HEK293 (cell line): ENCODE data around the gene TSPAN10.

Experiments used
- CTCF ChIA-PET: fragments of 350-600 bp; formaldehyde crosslinking; extraction: SDS; loops from one replicate; lab custom pipeline; 2021; ENCODE audit warnings: antibody characterized with exemption; lab: Yijun Ruan, JAX
- POLR2A ChIA-PET: fragments of 300-600 bp; formaldehyde crosslinking; extraction: SDS; loops from one replicate; lab custom pipeline; 2020; ENCODE audit warnings: antibody characterized with exemption, inconsistent platforms; lab: Yijun Ruan, JAX
- H3K27ac ChIP-seq: fragments of 200-500 bp; sonication (Bioruptor generic); 2 replicates; pipeline ENCODE4 v1.5.1; 2014; ENCODE audit warnings: low read depth, low read length, control low read depth, inconsistent platforms; ENCODE audit errors: extremely low read depth
- H3K36me3 ChIP-seq, 2 experiments: fragments of 200-500 bp in 1 of 2; sonication (Bioruptor generic) in 1 of 2; 1 replicate in 1 of 2; 2 replicates in 1 of 2; pipeline ENCODE4 v1.5.1; 2014 to 2017; ENCODE audit warnings: inconsistent platforms in 2 of 2, low read length in 2 of 2; ENCODE audit not compliant: control insufficient read depth in 2 of 2, insufficient read depth in 1 of 2
- H3K4me1 ChIP-seq: fragments of 200-500 bp; sonication (Bioruptor generic); 2 replicates; pipeline ENCODE4 v1.5.1; 2014; ENCODE audit warnings: mild to moderate bottlenecking, low read length, inconsistent platforms; ENCODE audit not compliant: control insufficient read depth, insufficient read depth
- H3K4me3 ChIP-seq: 2 replicates; pipeline ENCODE4 v1.5.1; 2011; ENCODE audit warnings: low read depth, mild to moderate bottlenecking, control low read depth, low read length, moderate library complexity
- H3K9me3 ChIP-seq: fragments of 200-500 bp; sonication (Bioruptor generic); 2 replicates; pipeline ENCODE4 v1.5.1; 2014; ENCODE audit warnings: low read depth, low read length, inconsistent platforms; ENCODE audit not compliant: control insufficient read depth, insufficient read depth
- GFI1B ChIP-seq: fragments of 450-650 bp; formaldehyde crosslinking; IDR thresholded peaks from 2 replicates; pipeline ENCODE4 v1.5.1; 2016; ENCODE audit warnings: missing biosample characterization, missing genetic modification characterization
- GLIS1 ChIP-seq: fragments of 450-650 bp; formaldehyde crosslinking; IDR thresholded peaks from 2 replicates; pipeline ENCODE4 v1.5.1; 2016; ENCODE audit warnings: missing biosample characterization, missing genetic modification characterization
- GLIS2 ChIP-seq: fragments of 450-650 bp; formaldehyde crosslinking; IDR thresholded peaks from 2 replicates; pipeline ENCODE4 v1.5.1; 2016; ENCODE audit warnings: missing biosample characterization, missing genetic modification characterization
- ZBTB8A ChIP-seq: fragments of 450-650 bp; formaldehyde crosslinking; IDR thresholded peaks from 2 replicates; pipeline ENCODE4 v1.5.1; 2016; ENCODE audit warnings: missing biosample characterization, missing genetic modification characterization
- ZIC2 ChIP-seq: fragments of 450-650 bp; formaldehyde crosslinking; IDR thresholded peaks from 2 replicates; pipeline ENCODE4 v1.5.1; 2016; ENCODE audit warnings: missing biosample characterization, missing genetic modification characterization
- ZNF239 ChIP-seq: fragments of 450-650 bp; formaldehyde crosslinking; IDR thresholded peaks from 2 replicates; pipeline ENCODE4 v1.5.1; 2016; ENCODE audit warnings: missing biosample characterization, missing genetic modification characterization
- ZNF544 ChIP-seq: fragments of 450-650 bp; formaldehyde crosslinking; IDR thresholded peaks from 2 replicates; pipeline ENCODE4 v1.5.0; 2017; ENCODE audit warnings: missing biosample characterization, missing genetic modification characterization
- ZNF596 ChIP-seq: fragments of 450-650 bp; IDR thresholded peaks from 2 replicates; pipeline ENCODE4 v1.5.0; 2018; ENCODE audit warnings: missing biosample characterization, mild to moderate bottlenecking, missing genetic modification characterization, moderate library complexity
- ZNF600 ChIP-seq: fragments of 450-650 bp; formaldehyde crosslinking; IDR thresholded peaks from 2 replicates; pipeline ENCODE4 v1.5.1; 2016; ENCODE audit warnings: missing biosample characterization, missing genetic modification characterization
- TF ChIP-seq, protein P1 (sequence below): fragments of 450-650 bp; formaldehyde crosslinking; IDR thresholded peaks from 2 replicates; pipeline ENCODE4 v1.5.1; 2016; ENCODE audit warnings: missing biosample characterization, missing genetic modification characterization
- TF ChIP-seq, protein P2 (sequence below): fragments of 450-650 bp; formaldehyde crosslinking; IDR thresholded peaks from 2 replicates; pipeline ENCODE4 v1.5.1; 2017; ENCODE audit warnings: missing biosample characterization, missing genetic modification characterization
- TF ChIP-seq, protein P3 (sequence below): fragments of 450-650 bp; formaldehyde crosslinking; IDR thresholded peaks from 2 replicates; pipeline ENCODE4 v1.5.1; 2016; ENCODE audit warnings: missing biosample characterization, missing genetic modification characterization

Gene TSPAN10

DNA sequence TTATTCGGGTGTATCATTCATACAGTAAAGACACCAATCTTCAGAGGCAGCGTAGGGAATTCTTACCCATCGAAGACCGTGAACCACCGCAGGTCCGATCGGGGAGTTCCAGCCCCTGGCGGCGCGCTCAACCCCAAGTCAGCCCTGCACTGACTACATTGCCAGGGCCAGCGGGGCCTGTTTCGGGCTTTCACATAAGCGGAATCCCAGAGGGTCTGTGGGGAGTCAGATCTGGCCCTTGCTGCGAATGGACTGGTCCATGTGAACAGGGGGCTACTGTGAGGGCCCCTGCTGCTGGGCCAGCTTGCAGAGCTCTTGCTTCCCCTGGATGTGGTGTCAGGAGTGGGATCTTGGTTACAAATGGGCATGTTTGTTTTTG is 11.7 kb downstream of the TSPAN10 start:
- ChIA-PET POLR2A (no interaction called here), CTCF (interaction anchor here (1.0 kb wide), 1 partner anchor 208 kb away, joined by 4 read pairs; no protein-coding TSS in a partner anchor)
- Histone ChIP-seq H3K27ac (no peak overlapping the region), H3K36me3 (peaks cover 0 to 6% of the 10 kb centered on the region in 2 experiments; a peak in 1 of 3 replicates), H3K4me3 (no peak overlapping the region), H3K4me1 (no peaks in the 10 kb centered on the region), H3K9me3 (no peaks in the 10 kb centered on the region)
- no peak for TF ChIP-seq ZNF239 (tag by site-specific recombination)
- TF ChIP-seq, protein P1, sequence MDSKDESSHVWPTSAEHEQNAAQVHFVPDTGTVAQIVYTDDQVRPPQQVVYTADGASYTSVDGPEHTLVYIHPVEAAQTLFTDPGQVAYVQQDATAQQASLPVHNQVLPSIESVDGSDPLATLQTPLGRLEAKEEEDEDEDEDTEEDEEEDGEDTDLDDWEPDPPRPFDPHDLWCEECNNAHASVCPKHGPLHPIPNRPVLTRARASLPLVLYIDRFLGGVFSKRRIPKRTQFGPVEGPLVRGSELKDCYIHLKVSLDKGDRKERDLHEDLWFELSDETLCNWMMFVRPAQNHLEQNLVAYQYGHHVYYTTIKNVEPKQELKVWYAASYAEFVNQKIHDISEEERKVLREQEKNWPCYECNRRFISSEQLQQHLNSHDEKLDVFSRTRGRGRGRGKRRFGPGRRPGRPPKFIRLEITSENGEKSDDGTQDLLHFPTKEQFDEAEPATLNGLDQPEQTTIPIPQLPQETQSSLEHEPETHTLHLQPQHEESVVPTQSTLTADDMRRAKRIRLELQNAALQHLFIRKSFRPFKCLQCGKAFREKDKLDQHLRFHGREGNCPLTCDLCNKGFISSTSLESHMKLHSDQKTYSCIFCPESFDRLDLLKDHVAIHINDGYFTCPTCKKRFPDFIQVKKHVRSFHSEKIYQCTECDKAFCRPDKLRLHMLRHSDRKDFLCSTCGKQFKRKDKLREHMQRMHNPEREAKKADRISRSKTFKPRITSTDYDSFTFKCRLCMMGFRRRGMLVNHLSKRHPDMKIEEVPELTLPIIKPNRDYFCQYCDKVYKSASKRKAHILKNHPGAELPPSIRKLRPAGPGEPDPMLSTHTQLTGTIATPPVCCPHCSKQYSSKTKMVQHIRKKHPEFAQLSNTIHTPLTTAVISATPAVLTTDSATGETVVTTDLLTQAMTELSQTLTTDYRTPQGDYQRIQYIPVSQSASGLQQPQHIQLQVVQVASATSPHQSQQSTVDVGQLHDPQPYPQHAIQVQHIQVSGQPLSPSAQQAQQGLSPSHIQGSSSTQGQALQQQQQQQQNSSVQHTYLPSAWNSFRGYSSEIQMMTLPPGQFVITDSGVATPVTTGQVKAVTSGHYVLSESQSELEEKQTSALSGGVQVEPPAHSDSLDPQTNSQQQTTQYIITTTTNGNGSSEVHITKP (tag by site-specific recombination) = peak; percentile 30; the same call in 1 of the 2 replicates

DNA sequence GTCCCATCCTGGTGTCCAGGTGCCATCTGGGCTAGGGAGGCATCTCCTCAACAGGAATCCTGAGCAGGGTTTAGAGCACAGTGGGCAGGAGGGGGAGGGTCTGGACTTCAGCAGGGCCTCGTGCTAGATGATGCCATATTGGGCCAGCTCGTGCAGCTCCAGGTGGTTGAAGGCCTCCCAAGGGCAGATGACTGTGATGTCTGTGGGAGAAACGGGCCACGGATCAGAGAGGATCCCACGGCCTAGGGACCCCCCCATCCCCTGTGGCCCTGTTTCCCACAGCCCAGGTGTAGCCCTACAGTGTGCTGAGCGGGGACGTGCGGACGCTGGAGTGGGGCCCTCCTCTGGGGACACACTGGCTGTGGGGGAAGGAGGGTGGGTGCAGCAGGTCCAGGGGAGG is 14.0 kb downstream of the TSPAN10 start:
- no peaks in the 10 kb centered on the region for H3K9me3 ChIP-seq
- TF ChIP-seq ZNF596 (tag by site-specific recombination) (no peak), GLIS1 (tag by site-specific recombination) (peak; percentile 43), ZNF600 (tag by site-specific recombination) (peak; percentile 47), ZBTB8A (tag by site-specific recombination) (0 out of 2 replicates have a peak, but pooled peaks have one; percentile 28), GFI1B (no peak), GLIS2 (tag by site-specific recombination) (0 out of 2 replicates have a peak, but pooled peaks have one; percentile 12)
- TF ChIP-seq, protein P2, sequence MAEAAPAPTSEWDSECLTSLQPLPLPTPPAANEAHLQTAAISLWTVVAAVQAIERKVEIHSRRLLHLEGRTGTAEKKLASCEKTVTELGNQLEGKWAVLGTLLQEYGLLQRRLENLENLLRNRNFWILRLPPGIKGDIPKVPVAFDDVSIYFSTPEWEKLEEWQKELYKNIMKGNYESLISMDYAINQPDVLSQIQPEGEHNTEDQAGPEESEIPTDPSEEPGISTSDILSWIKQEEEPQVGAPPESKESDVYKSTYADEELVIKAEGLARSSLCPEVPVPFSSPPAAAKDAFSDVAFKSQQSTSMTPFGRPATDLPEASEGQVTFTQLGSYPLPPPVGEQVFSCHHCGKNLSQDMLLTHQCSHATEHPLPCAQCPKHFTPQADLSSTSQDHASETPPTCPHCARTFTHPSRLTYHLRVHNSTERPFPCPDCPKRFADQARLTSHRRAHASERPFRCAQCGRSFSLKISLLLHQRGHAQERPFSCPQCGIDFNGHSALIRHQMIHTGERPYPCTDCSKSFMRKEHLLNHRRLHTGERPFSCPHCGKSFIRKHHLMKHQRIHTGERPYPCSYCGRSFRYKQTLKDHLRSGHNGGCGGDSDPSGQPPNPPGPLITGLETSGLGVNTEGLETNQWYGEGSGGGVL = 0 out of 2 replicates have a peak, but pooled peaks have one; percentile 33
- POLR2A ChIA-PET = no interaction called here
- CTCF ChIA-PET = no interaction called here
- no peak overlapping the region for H3K27ac ChIP-seq
- H3K36me3 ChIP-seq = no peaks in the 10 kb centered on the region
- H3K4me1 ChIP-seq = no peaks in the 10 kb centered on the region
- H3K4me3 ChIP-seq = no peak overlapping the region

DNA sequence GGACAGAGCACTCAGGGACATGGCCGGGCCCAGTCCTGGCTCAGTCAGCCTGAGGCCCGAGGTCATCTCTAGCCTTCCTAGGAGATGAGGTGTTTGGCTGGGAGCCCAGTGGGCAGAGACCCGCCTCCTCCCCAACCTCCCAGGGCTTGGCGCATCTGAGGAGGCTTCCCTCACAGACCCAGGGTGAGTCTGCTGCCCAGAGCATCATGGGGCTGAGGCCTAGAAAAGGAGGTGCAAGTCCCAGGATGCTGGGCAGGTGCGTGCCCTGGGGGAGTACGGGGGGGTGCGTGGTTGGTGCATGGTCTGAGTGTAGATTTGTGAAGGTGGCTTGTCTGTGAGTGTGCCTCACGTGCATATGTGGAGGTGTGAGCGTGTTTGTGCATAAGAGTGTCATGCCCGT is 14.7 kb downstream of the TSPAN10 start:
- ChIA-PET CTCF (no interaction called here), POLR2A (no interaction called here)
- Histone ChIP-seq H3K27ac (no peak overlapping the region), H3K9me3 (no peaks in the 10 kb centered on the region), H3K4me3 (no peak overlapping the region), H3K4me1 (no peaks in the 10 kb centered on the region), H3K36me3 (no peaks in the 10 kb centered on the region)
- 0 out of 2 replicates have a peak, but pooled peaks have one; percentile 7 for TF ChIP-seq ZIC2 (tag by site-specific recombination)
- TF ChIP-seq ZNF544 (tag by site-specific recombination) = no peak
- TF ChIP-seq, protein P3, sequence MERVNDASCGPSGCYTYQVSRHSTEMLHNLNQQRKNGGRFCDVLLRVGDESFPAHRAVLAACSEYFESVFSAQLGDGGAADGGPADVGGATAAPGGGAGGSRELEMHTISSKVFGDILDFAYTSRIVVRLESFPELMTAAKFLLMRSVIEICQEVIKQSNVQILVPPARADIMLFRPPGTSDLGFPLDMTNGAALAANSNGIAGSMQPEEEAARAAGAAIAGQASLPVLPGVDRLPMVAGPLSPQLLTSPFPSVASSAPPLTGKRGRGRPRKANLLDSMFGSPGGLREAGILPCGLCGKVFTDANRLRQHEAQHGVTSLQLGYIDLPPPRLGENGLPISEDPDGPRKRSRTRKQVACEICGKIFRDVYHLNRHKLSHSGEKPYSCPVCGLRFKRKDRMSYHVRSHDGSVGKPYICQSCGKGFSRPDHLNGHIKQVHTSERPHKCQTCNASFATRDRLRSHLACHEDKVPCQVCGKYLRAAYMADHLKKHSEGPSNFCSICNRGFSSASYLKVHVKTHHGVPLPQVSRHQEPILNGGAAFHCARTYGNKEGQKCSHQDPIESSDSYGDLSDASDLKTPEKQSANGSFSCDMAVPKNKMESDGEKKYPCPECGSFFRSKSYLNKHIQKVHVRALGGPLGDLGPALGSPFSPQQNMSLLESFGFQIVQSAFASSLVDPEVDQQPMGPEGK (tag by site-specific recombination) = peak; percentile 29
- TF ChIP-seq ZNF600 (tag by site-specific recombination) = peak; percentile 30; the same call in 1 of the 2 replicates
- peak; percentile 97 for TF ChIP-seq GLIS1 (tag by site-specific recombination)
